Adipose tissue (tissue), 3 donors: Measurements from ENCODE around the gene PCGF1. TPM values are rescaled to one million over a fixed set of nuclear protein-coding genes. Genes with fewer than 3 reads are reported as not detected.

ENCODE experiments used
- H3K27ac ChIP-seq: one replicate; pipeline ENCODE4 v1.5.1; 2013; ENCODE audit warnings: low read depth, low read length
- WGBS, 3 donors: extraction: QIAGEN DNeasy Blood & Tissue Kit; methylation state at CpG; one replicate each; pipeline ENCODE4 v1.1.7; 2013; 5-methylcytosine and 5-hydroxymethylcytosine counted together
- polyA plus RNA-seq, 3 donors: library from polyadenylated mRNA; stranded (reverse); fragments of 200-250 nt; gene quantifications; one replicate each; pipeline ENCODE4 v1.2.3, GENCODE V29; 2013
- donor health status: healthy with polysubstance abuse.
- donor health status: Bipolar disorder and iron deficiency.
- donor health status: healthy.

Gene PCGF1
- polyA plus RNA-seq, 3 donors, result 11.1 to 22.5 (median 11.5) TPM

DNA sequence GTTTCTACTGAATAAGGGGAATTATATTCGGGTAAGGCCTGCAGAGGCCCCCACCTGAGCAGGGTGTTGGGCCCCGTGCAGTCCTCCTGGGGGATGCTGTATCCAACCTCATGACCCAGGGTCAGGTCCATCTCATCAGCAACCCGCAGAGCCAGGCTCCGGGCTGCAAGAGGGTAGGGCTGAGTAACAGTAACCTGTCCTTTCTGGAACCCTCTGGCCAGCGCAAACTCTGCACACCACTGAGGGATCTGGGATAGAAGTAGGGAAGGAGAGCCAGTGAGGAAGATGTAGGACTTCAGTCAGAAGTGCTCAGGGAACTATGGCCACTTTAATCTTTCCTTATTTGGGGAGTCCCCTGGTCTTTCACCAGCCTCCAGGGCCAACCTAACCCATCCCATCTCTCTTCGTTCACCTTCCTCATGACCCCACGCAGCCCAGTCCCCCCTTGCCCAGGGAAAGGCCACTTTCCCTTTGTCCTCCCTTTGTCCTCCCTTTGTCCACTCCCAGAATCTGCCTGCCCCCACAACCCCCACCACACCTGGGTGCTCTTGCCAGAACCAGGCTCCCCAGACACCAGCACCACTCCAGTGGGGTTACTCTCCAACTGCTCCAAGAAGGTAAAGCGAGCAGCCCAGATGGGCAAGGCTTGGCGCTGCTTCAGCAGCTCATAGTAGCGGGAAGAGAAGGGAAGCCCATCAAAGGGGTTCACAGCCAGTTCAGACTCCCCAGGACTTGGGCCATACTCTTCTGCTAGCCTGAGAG, 17.6 kb upstream of the PCGF1 start:
- H3K27ac ChIP-seq, result no peak overlapping the region
- 90 to 91% (median 91%) methylated on average over 10 of the region's 10 CpGs for WGBS, 3 donors

DNA sequence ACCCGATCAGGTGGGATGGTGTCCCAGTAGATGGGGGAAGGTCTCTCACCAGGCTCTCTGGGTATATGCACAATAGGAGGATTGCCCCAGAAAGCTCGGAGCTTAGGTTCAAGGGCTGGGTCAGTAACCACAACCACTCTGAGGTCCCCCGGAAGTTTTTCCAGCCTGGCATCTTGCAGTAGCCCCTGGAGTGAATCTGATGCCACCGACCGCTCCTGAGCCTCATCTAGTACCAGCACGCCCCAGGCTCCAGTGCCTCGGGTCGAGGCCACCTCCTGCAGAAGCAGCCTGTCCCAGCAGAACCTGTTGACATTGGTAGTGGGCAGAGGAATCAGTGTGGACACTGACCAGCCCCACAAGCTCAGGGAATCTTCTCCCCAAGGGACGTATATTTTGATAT, 16.5 kb upstream of the PCGF1 start:
- no peak overlapping the region for H3K27ac ChIP-seq
- 81 to 89% (median 88%) methylated on average over 9 of the region's 9 CpGs for WGBS, 3 donors

GRCh38 chr2:74522516-74522915, 15.0 kb upstream of the PCGF1 start:
- no peak overlapping the region for H3K27ac ChIP-seq
- WGBS, 3 donors, result 67 to 85% (median 78%) methylated on average over 3 of the region's 3 CpGs

DNA sequence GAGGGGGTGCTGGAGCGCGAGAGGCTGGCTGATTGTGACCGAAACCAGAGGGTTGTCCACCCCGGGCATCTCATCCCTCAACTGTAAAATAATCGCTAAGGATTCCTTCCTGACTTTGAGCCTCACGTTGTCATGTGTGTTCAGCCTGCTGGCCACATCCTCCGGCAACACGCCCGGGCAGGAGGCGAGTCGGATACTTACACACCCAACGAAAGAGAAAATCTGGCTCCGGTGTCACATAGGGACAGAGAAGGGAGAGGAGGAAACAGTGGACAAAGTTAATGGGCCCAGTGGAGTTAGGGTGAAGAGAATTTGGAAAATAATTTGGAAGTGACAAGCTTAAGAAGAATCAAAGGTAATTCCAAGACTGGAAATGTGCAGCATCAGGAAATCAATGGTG, 9.2 kb upstream of the PCGF1 start:
- H3K27ac ChIP-seq, result no peak overlapping the region
- 62 to 64% (median 63%) methylated on average over 13 of the region's 13 CpGs for WGBS, 3 donors

DNA sequence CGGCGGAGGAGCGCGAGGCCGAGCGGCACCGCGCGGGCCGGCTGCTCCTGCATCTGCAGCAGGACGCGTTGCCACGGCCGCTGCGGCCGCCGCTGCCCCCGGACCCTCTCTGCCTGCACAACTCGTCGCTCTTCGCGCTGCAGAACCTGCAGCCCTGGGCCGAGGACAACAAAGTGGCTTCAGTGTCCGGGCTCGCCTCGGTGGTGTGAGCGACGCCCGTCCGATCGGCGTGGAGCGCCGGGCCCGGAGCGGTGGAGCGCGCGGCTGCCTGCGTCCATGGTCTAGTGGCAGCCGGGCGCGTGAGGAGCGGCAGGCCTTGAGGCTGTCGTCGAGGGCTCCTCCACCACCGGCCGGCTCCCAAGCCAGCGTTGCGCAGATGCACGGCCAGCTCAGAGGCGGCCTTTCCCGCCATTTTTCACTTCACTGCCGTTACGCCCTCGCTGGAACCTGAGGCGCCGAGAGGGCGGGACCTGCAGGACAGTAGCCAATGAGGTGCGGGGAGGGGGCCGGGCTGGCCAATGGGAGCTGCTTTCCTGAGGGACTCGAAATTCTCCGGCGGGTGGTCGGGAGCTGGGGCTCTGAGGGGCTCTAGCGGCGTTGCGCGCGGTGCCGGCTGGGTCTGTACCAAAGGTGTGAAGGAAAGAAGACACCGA, 8.6 kb upstream of the PCGF1 start:
- 2 to 4% (median 3%) methylated on average over 71 to 72 of the region's 72 CpGs for WGBS, 3 donors
- H3K27ac ChIP-seq, result no peak overlapping the region

DNA sequence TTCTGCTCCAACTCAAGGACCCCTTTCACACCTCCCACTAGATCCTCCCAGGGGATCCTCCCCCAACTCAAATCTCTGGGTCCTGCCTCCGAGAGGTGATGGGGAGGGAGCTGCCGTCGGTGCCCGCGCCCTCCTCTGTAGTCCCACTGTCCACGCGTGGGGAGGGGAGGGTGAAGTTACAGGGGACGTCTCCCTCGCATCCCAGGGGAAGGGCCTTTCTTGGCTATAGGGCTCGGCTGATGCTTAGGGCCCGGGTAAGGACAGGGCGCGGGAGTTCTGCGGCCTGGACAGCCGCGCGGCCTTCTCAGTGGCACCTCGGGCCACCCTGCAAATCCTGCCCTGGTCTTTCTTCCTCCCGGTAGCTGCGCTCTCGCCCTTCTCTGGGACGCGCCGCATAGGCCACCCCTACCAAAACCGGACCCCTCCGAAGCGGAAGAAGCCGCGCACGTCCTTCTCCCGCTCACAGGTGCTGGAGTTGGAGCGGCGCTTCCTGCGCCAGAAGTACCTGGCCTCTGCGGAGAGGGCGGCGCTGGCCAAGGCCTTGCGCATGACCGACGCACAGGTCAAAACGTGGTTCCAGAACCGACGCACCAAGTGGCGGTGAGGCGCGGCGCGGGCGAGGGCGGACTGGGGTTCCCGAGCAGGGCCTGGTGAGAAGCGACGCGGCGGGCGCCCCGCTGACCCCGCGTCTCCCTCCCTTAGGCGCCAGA, 7.9 kb upstream of the PCGF1 start:
- H3K27ac ChIP-seq, result no peak overlapping the region
- WGBS, 3 donors, result 5 to 8% (median 5%) methylated on average over 54 to 60 of the region's 60 CpGs

DNA sequence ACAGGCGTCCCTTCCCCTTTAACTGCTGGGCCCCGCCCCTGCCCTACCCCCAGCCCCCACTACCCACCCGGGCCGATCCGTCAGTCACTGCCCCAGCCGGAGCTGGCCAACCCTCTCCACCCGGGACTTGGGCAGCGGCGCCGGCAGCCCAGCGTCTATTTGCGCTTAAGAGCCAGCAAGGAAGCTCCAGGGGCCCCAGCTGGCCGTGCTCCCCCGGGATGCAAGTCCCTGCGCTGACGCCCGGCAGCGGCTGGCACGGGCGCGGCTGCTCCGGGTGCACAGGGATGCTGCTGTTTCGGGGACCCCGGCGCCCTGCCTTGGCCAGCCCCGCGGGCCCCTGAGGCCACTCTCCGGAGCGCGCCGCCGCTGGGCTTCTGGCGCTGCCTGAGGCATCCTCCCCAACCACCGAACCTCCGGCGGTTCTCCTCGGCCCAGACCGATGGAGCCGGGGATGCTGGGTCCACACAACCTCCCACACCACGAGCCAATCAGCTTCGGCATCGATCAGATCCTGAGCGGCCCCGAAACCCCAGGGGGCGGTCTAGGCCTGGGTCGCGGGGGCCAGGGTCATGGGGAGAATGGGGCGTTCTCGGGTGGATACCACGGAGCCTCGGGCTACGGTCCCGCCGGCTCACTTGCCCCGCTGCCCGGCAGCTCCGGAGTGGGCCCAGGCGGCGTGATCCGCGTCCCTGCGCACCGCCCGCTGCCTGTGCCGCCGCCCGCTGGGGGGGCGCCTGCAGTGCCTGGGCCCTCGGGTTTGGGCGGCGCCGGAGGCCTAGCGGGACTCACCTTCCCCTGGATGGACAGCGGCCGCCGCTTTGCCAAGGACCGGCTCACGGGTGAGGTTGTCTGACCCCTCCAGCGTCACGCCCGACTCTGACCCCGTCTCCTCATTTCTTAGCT, 7.1 kb upstream of the PCGF1 start, which contains the start of gene TLX2:
Gene TLX2, plus strand, starts transcription at position 83 of the 903 bp plus-strand sequence. Its CDS starts 357 bp downstream, at position 440.
- no peak within 1 kb of the TSS for H3K27ac ChIP-seq
- 4% methylated on average over 77 to 82 of the region's 82 CpGs for WGBS, 3 donors

GRCh38 chr2:74513605-74514367, 6.3 kb upstream of the PCGF1 start:
- no peak overlapping the region for H3K27ac ChIP-seq
- WGBS, 3 donors, result 6 to 7% (median 6%) methylated on average over 40 to 52 of the region's 52 CpGs

DNA sequence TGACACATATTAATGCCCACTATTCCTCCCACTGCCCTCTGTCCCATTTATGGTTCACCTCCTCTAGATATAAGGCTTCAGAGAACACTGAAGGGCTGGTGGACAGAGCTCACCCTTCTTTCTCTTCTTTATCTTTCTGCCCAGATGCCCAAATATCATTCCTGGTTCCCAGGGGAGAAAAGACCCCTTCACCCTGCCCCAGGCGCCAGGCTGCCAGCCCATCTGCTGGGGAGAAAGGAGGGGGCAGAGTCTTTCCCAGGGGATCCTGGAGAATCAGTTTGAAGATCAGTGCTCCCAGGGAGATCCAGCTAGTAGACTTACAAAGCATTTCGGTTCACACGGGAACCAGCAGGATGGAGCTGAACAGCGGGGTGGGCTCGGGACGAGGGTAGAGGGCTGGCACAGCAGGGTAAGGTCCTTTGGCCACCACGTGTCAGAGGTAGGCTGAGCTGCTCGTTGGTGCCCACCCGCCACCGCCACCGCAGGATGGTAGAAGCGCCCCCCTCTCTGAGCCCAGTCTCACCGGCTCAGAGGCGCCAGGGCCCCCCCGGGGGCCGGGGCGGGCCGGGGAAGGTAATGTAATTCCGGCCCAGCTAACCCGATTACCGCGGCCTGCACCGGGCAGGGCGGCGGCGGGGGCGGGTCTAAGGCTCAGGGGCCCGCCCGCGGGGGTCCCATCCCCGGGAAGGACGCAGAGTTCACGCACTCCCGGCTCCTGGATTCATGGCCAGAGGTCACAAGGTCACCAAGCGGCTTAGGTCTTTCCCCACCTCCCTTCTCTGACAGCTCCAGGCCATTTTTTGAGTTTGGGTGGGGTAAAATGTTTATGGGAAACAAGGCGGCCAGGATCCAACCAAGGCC, 5.5 kb upstream of the PCGF1 start:
- WGBS, 3 donors, result 8 to 10% (median 10%) methylated on average over 36 of the region's 36 CpGs
- H3K27ac ChIP-seq, result no peak overlapping the region

DNA sequence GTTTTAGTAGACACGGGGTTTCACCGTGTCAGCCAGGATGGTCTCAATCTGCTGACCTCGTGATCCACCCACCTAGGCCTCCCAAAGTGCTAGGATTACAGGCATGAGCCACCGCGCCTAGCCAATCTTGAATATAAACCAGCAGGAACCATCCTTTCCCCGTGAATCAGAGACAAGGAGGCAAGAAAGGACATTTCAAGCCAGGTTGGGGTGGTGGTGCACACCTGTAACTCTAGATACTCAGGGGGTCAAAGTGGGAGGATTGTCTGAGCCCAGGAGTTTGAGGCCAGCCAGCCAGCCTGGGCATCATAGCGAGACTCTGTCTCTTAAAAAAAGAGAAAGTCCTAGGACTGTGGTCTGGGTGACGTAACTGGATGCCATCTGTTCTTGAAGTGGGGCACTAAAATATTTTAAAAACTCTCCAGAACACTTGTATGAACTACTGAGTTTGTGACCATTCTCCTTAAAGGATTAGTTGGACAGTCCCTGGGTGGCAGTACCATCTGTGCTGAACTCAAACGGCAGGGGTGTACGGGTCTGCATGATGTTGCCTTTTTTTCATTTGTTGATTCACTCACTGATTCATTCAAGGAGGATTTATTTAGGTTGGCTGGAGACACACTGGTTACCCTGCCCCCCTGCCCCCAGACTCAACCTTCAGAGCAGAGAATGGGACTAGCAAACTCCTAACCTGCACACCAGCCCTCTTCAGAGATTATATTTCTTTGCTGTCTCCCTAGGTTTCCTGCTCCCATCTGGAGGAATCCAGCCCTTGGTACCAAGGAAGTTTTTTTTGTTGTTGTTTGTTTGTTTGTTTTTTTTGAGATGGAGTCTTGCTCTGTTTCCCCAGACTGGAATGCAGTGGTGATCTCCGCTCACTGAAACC, 3.9 kb upstream of the PCGF1 start:
- no peak overlapping the region for H3K27ac ChIP-seq
- 33 to 44% (median 37%) methylated on average over 11 of the region's 11 CpGs for WGBS, 3 donors

DNA sequence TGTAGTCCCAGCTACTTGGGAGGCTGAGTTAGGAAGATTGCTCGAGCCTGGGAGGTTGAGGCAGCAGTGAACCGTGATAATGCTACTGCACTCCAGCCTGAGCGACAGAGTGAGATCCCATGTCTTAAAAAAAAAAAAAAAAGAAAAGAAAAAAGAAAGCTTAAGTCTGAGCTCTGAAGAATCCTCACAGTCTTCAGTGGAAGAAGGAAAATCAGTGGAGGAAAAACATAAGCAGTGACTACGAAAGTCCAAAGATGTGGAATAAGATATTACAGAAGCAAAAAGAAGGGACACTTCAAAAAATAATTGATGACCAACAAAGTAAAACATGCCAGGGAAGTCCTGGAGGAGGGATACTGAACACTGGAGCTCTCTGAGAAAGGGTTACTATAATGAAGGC, 2.8 kb upstream of the PCGF1 start:
- H3K27ac ChIP-seq, result no peak overlapping the region
- WGBS, 3 donors, result 80 to 88% (median 80%) methylated on average over 4 of the region's 4 CpGs

- peak overlapping the region; percentile 58 for H3K27ac ChIP-seq
- WGBS, 3 donors, result 9 to 17% (median 14%) methylated on average over 38 of the region's 38 CpGs
Observed at GRCh38 chr2:74507926-74508520, 528 bp upstream of the PCGF1 start.

DNA sequence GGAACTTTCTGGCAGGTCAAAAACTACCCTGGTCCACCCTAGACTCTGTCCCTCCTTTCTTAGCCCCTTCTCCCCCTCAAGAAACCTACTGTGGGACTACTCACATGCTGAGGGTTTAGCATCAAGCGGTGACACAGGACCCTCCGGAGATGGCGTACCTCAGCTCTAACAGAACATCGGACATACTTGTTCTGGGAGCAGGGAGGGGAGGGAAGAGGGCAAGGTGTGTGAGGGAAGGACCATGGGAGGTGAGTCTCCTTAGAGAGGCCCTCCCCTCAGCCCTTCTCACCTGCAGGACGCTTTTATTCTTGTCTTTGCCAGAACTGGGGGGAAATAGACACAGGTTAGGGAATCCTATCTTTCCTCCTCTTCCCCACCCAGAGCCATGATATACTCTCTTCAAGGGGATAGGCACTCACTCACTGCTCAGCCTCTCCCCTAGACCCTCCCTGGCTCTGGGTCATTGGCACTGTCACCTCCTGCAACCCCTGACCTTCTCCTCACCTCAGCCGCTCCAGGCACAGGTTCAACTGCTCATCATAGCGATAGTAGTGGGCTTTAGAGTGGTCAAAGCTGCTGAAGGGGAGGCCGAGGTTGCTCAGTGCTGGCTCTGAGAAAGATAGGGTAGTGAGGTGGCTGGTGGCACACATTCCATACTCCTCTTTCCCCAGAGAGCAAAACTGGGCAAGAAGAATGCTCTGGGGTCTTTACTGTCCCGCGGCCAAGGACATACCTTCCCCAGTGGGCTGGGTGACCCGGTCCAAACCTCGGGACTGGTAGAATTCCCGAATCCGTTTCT, 1.8 kb downstream of the PCGF1 start:
- no peak overlapping the region for H3K27ac ChIP-seq
- 94 to 98% (median 96%) methylated on average over 14 of the region's 14 CpGs for WGBS, 3 donors

GRCh38 chr2:74504591-74504990, 2.9 kb downstream of the PCGF1 start:
- H3K27ac ChIP-seq, result no peak overlapping the region
- WGBS, 3 donors, result 90 to 96% (median 95%) methylated on average over 3 of the region's 3 CpGs
